B cell (primary cell): ENCODE results near the gene SLC44A3. TPM values are rescaled to one million over a fixed set of nuclear protein-coding genes. Genes with fewer than 3 reads are reported as not detected.

Experiments used
- ATAC-seq: fragments of 200-7000 bp; cut with Tn5 transposase; one replicate; pipeline ENCODE4 v1.10.0; 2021; ENCODE audit warnings: low read depth, mild to moderate bottlenecking, moderate number of reproducible peaks, moderate library complexity
- CTCF ChIA-PET: fragments of 350-600 bp; sonication (Branson Sonifier 250); formaldehyde crosslinking; loops from one replicate; lab custom pipeline; 2021; ENCODE audit warnings: antibody characterized with exemption, inconsistent platforms; lab: Charles Lee
- POLR2A ChIA-PET: fragments of 350-600 bp; sonication (Branson Sonifier 250); formaldehyde crosslinking; loops from one replicate; lab custom pipeline; 2021; ENCODE audit warnings: antibody characterized with exemption; lab: Charles Lee
- DNase-seq: peaks from one replicate; pipeline ENCODE4 v3.0.0; 2013
- H2AFZ ChIP-seq: 2 replicates; pipeline ENCODE4 v1.6.1; 2012; ENCODE audit warnings: mild to moderate bottlenecking, low read depth, low read length; ENCODE audit not compliant: insufficient read depth, poor library complexity, severe bottlenecking
- H3K27ac ChIP-seq, 2 donors: 1 replicate in 1 of 2; 2 replicates in 1 of 2; pipeline ENCODE4 v1.5.1; 2012 to 2013; ENCODE audit warnings: low read length in 2 of 2, mild to moderate bottlenecking in 2 of 2, moderate library complexity in 1 of 2
- H3K27me3 ChIP-seq, 4 experiments: fragments of 200-600 bp in 1 of 4; sonication (generic) in 1 of 4; replicated peaks in 1 of 4; 1 replicate in 2 of 4; 2 replicates in 2 of 4; pipeline versions ENCODE4 v1.6.1 to v1.7.0; 2013 to 2016; ENCODE audit warnings: low read length in 3 of 4, mild to moderate bottlenecking in 2 of 4, mixed read lengths in 1 of 4, moderate library complexity in 1 of 4; ENCODE audit not compliant: insufficient read depth in 4 of 4, control insufficient read depth in 3 of 4; ENCODE audit errors: control extremely low read depth in 1 of 4
- H3K36me3 ChIP-seq, 2 experiments: replicated peaks in 1 of 2; 1 replicate in 1 of 2; 2 replicates in 1 of 2; pipeline versions ENCODE4 v1.6.1 to v1.7.1; 2013; ENCODE audit warnings: low read length in 1 of 2; ENCODE audit not compliant: insufficient read depth in 2 of 2, control insufficient read depth in 1 of 2; ENCODE audit errors: control extremely low read depth in 1 of 2, extremely low read depth in 1 of 2
- H3K4me1 ChIP-seq, 2 donors: fragments of 200-600 bp in 1 of 2; sonication (generic) in 1 of 2; 1 replicate in 1 of 2; 2 replicates in 1 of 2; pipeline versions ENCODE4 v1.5.1 to v1.6.1; 2013 to 2017; ENCODE audit warnings: low read length in 2 of 2; ENCODE audit not compliant: control insufficient read depth in 2 of 2, insufficient read depth in 2 of 2
- H3K4me2 ChIP-seq: replicated peaks from 2 replicates; pipeline ENCODE3; 2012; ENCODE audit warnings: mild to moderate bottlenecking, low read depth, low read length; ENCODE audit not compliant: poor library complexity, severe bottlenecking
- H3K4me3 ChIP-seq, 5 experiments: fragments of 200-600 bp in 1 of 5; sonication (generic) in 1 of 5; 1 replicate in 3 of 5; 2 replicates in 2 of 5; pipeline versions ENCODE4 v1.5.1 to v1.7.0; 2011 to 2016; ENCODE audit warnings: low read length in 4 of 5, mild to moderate bottlenecking in 4 of 5, low read depth in 2 of 5, control low read depth in 1 of 5, moderate library complexity in 1 of 5; ENCODE audit not compliant: insufficient read depth in 1 of 5; ENCODE audit errors: control extremely low read depth in 1 of 5, extremely low read depth in 1 of 5
- H3K79me2 ChIP-seq: fragments of 200-600 bp; sonication (generic); one replicate; pipeline ENCODE4 v1.6.0; 2016; ENCODE audit warnings: low read length; ENCODE audit not compliant: control insufficient read depth, insufficient read depth
- H3K9ac ChIP-seq: fragments of 200-600 bp; sonication (generic); 2 replicates; pipeline ENCODE4 v1.6.1; 2017; ENCODE audit warnings: mild to moderate bottlenecking, low read length, moderate library complexity
- H3K9me3 ChIP-seq, 3 donors: one replicate each; pipeline versions ENCODE4 v1.6.1 to v1.7.1; 2013; ENCODE audit warnings: low read length in 2 of 3; ENCODE audit not compliant: control insufficient read depth in 2 of 3, insufficient read depth in 1 of 3; ENCODE audit errors: control extremely low read depth in 1 of 3
- H4K20me1 ChIP-seq: 2 replicates; pipeline ENCODE4 v1.6.0; 2012; ENCODE audit warnings: mild to moderate bottlenecking, low read length; ENCODE audit not compliant: insufficient read depth, control insufficient read depth, poor library complexity, severe bottlenecking
- H3K27ac Mint-ChIP-seq: one replicate; pipeline ENCODE4 v1.8.0; 2021; ENCODE audit warnings: mixed read lengths
- H3K27me3 Mint-ChIP-seq: one replicate; pipeline ENCODE4 v1.8.0; 2021; ENCODE audit warnings: mixed read lengths
- H3K4me1 Mint-ChIP-seq: one replicate; pipeline ENCODE4 v1.8.0; 2021; ENCODE audit warnings: mixed read lengths
- H3K4me3 Mint-ChIP-seq: one replicate; pipeline ENCODE4 v1.8.0; 2021; ENCODE audit warnings: mixed read lengths
- H3K9me3 Mint-ChIP-seq: one replicate; pipeline ENCODE4 v1.8.0; 2022; ENCODE audit warnings: mixed read lengths; ENCODE audit not compliant: insufficient read depth
- EZH2 ChIP-seq: IDR thresholded peaks from 2 replicates; pipeline ENCODE4 v1.6.1; 2012; ENCODE audit warnings: borderline replicate concordance, low read depth, mild to moderate bottlenecking, moderate library complexity, low read length; ENCODE audit not compliant: insufficient read depth, poor library complexity, severe bottlenecking
- WGBS: methylation state at CpG from one replicate; pipeline ENCODE4 v1.1.5; 2013; ENCODE audit warnings: missing lambda C conversion rate; ENCODE audit not compliant: insufficient coverage; 5-methylcytosine and 5-hydroxymethylcytosine counted together
- intact Hi-C: fragments of 100-400 bp; cut with micrococcal nuclease; formaldehyde crosslinking; loops from one replicate; pipeline ENCODE4 v1.10.0; 2022
- polyA plus RNA-seq: library from polyadenylated mRNA; depleted of rRNA; stranded (reverse); fragments of >200 nt; gene quantifications from 2 replicates; pipeline ENCODE4 v1.2.3, GENCODE V29; 2012
- total RNA-seq, 2 donors: library from RNA; stranded (reverse); fragments of 120-200 nt in 1 of 2; gene quantifications; 1 replicate in 1 of 2; 2 replicates in 1 of 2; pipeline versions ENCODE4 v1.2.3 to v1.2.4, GENCODE V29; 2013 to 2022
- TF ChIP-seq, protein P1 (sequence below): fragments of 200-600 bp; IDR thresholded peaks from one replicate; pipeline ENCODE4 v1.8.0; 2022; ENCODE audit warnings: antibody characterized with exemption, mild to moderate bottlenecking

SLC44A3 gene
- total and polyA plus RNA-seq, 2 donors (not counting 1 experiment from before 2014, with no cell fraction given), result not detected

DNA sequence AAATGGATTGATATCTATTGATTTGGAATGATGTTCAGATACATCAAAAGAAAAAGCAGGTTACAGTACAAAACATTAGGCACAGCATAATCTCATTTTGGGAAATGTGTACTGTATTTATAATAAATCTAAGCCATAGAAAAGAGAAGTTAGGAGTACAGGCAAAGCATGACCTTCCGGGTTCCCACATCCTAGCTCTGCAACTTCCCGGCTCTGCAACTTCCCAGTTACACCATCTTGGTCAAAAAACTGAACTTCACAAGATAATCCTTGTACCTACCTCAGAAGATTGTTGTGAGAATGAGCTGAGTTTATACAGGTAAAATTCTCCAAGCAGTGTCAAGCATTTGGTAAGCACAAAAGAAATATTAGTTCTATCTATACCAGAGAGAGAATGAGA, 21.7 kb upstream of the SLC44A3 start:
- WGBS, result no CpG with 5 or more reads among the region's 2 CpGs
- Histone ChIP-seq H3K27me3 (no peaks in the 10 kb centered on the region), H3K79me2 (no peaks in the 10 kb centered on the region), H3K9ac (no peak overlapping the region), H3K4me1 (peaks cover 17 to 28% of the 10 kb centered on the region in 2 donors), H3K4me3 (no peak overlapping the region), H2AFZ (no peak overlapping the region), H3K36me3 (no peaks in the 10 kb centered on the region), H4K20me1 (no peaks in the 10 kb centered on the region), H3K4me2 (no peak overlapping the region), H3K27ac (no peak overlapping the region), H3K9me3 (peaks cover 0 to 14% (median 7%) of the 10 kb centered on the region in 3 donors)
- intact Hi-C loops, result loop anchor here (10.0 kb wide), 1 partner anchor 74 kb away; no protein-coding TSS in a partner anchor
- H3K4me1 Mint-ChIP-seq, result peaks cover 27% of the 10 kb centered on the region
- no peak overlapping the region for H3K4me3 Mint-ChIP-seq
- TF ChIP-seq, protein P1, sequence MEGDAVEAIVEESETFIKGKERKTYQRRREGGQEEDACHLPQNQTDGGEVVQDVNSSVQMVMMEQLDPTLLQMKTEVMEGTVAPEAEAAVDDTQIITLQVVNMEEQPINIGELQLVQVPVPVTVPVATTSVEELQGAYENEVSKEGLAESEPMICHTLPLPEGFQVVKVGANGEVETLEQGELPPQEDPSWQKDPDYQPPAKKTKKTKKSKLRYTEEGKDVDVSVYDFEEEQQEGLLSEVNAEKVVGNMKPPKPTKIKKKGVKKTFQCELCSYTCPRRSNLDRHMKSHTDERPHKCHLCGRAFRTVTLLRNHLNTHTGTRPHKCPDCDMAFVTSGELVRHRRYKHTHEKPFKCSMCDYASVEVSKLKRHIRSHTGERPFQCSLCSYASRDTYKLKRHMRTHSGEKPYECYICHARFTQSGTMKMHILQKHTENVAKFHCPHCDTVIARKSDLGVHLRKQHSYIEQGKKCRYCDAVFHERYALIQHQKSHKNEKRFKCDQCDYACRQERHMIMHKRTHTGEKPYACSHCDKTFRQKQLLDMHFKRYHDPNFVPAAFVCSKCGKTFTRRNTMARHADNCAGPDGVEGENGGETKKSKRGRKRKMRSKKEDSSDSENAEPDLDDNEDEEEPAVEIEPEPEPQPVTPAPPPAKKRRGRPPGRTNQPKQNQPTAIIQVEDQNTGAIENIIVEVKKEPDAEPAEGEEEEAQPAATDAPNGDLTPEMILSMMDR, result no peak
- TF ChIP-seq EZH2, result no peak
- peaks cover 4% of the 10 kb centered on the region for H3K9me3 Mint-ChIP-seq
- H3K27ac Mint-ChIP-seq, result no peak overlapping the region
- ChIA-PET CTCF (interaction anchor here (0.8 kb wide), 1 partner anchor 317 kb away, joined by 3 read pairs; no protein-coding TSS in a partner anchor), POLR2A (no interaction called here)
- DNase-seq (no peak), ATAC-seq (no peak)
- no peaks in the 10 kb centered on the region for H3K27me3 Mint-ChIP-seq

DNA sequence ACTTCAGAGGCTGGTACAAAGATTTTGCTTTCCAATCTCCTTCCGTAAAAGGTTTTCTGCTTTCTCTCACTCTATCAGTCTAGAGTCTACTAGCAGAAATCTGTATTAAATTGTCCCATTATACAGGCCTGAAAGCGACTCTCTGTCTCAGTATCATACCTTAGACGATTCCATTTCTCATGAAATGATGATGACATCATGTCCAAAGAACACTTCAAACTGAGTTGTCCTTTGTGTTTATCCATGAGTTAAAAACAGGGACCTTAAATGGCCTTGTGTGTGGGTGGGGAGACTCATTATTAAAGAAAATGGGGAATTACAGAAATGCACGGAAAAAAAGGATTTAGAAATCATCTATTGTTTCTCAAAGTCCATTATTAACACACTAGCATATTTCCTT, 21.0 kb upstream of the SLC44A3 start:
- Mint-ChIP-seq H3K4me1 (peaks cover 26% of the 10 kb centered on the region), H3K27me3 (no peaks in the 10 kb centered on the region), H3K27ac (no peak overlapping the region), H3K4me3 (no peak overlapping the region), H3K9me3 (peaks cover 4% of the 10 kb centered on the region)
- H3K36me3 ChIP-seq, result no peaks in the 10 kb centered on the region
- no peaks in the 10 kb centered on the region for H3K27me3 ChIP-seq
- no peaks in the 10 kb centered on the region for H4K20me1 ChIP-seq
- POLR2A ChIA-PET, result no interaction called here
- no peak overlapping the region for H3K4me3 ChIP-seq
- H3K27ac ChIP-seq, result no peak overlapping the region
- DNase-seq, result no peak
- H2AFZ ChIP-seq, result no peak overlapping the region
- no peak overlapping the region for H3K9ac ChIP-seq
- WGBS, result 100% methylated on average over 1 of the region's 4 CpGs
- H3K79me2 ChIP-seq, result no peaks in the 10 kb centered on the region
- no peak for TF ChIP-seq EZH2
- TF ChIP-seq, protein P1, result no peak
- no peak overlapping the region for H3K4me2 ChIP-seq
- H3K9me3 ChIP-seq, result peaks cover 0 to 11% (median 5%) of the 10 kb centered on the region in 3 donors
- H3K4me1 ChIP-seq, result peaks cover 16 to 24% of the 10 kb centered on the region in 2 donors
- CTCF ChIA-PET, result interaction anchor here (0.8 kb wide), 1 partner anchor 318 kb away, joined by 3 read pairs; no protein-coding TSS in a partner anchor
- intact Hi-C loops, result loop anchor here (10.0 kb wide), 1 partner anchor 74 kb away; no protein-coding TSS in a partner anchor
- ATAC-seq, result no peak
